Mesenchymal stem cell (in vitro differentiated cells and primary cell): ENCODE measurements around the gene TMEM237. TPM values are rescaled to one million over a fixed set of nuclear protein-coding genes. Genes with fewer than 3 reads are reported as not detected.

Experiments used
- DNase-seq: peaks from one replicate; pipeline ENCODE4 v3.0.0-alpha.2; 2013
- H2AFZ ChIP-seq: one replicate; pipeline ENCODE4 v1.6.1; 2013; ENCODE audit warnings: low read depth, mild to moderate bottlenecking, control low read depth, inconsistent platforms, low read length, moderate library complexity
- H2AK5ac ChIP-seq: 2 replicates; pipeline ENCODE4 v1.6.1; 2013; ENCODE audit warnings: low read length, moderate library complexity, mild to moderate bottlenecking, inconsistent platforms; ENCODE audit not compliant: severe bottlenecking
- H2BK120ac ChIP-seq: one replicate; pipeline ENCODE4 v1.6.1; 2013; ENCODE audit warnings: low read depth, mild to moderate bottlenecking, inconsistent platforms, low read length, moderate library complexity
- H2BK12ac ChIP-seq, 2 experiments: one replicate each; pipeline ENCODE4 v1.6.1; 2013; ENCODE audit warnings: inconsistent platforms in 2 of 2, low read length in 2 of 2, mild to moderate bottlenecking in 2 of 2, moderate library complexity in 2 of 2, control low read depth in 1 of 2
- H2BK15ac ChIP-seq: one replicate; pipeline ENCODE4 v1.6.1; 2013; ENCODE audit warnings: mild to moderate bottlenecking, low read depth, inconsistent platforms; ENCODE audit not compliant: poor library complexity, severe bottlenecking
- H2BK5ac ChIP-seq: 2 replicates; pipeline ENCODE4 v1.6.1; 2013; ENCODE audit warnings: low read depth, mild to moderate bottlenecking, low read length, control low read depth, inconsistent platforms; ENCODE audit not compliant: poor library complexity, severe bottlenecking
- H3K14ac ChIP-seq, 2 experiments: one replicate each; pipeline ENCODE4 v1.6.1; 2013; ENCODE audit warnings: inconsistent platforms in 2 of 2, low read length in 2 of 2, control low read depth in 1 of 2, mild to moderate bottlenecking in 1 of 2, moderate library complexity in 1 of 2
- H3K18ac ChIP-seq, 2 experiments: one replicate each; pipeline ENCODE4 v1.6.1; 2013; ENCODE audit warnings: inconsistent platforms in 2 of 2, low read length in 2 of 2, control low read depth in 1 of 2, low read depth in 1 of 2, mild to moderate bottlenecking in 1 of 2
- H3K23ac ChIP-seq, 2 experiments: one replicate each; pipeline ENCODE4 v1.6.1; 2013; ENCODE audit warnings: inconsistent platforms in 2 of 2, low read length in 2 of 2, mild to moderate bottlenecking in 2 of 2, moderate library complexity in 2 of 2, control low read depth in 1 of 2
- H3K27ac ChIP-seq: 2 replicates; pipeline ENCODE4 v1.5.1; 2013; ENCODE audit warnings: mild to moderate bottlenecking, moderate library complexity, low read length, control low read depth, inconsistent platforms; ENCODE audit not compliant: poor library complexity, severe bottlenecking
- H3K27me3 ChIP-seq, 2 experiments: 2 replicates each; pipeline versions ENCODE4 v1.6.1 to v1.7.0; 2013; ENCODE audit warnings: low read length in 2 of 2, mild to moderate bottlenecking in 2 of 2, moderate library complexity in 2 of 2, control low read depth in 1 of 2, inconsistent platforms in 1 of 2; ENCODE audit not compliant: control insufficient read depth in 1 of 2, insufficient read depth in 1 of 2
- H3K36me3 ChIP-seq, 2 experiments: 2 replicates each; pipeline versions ENCODE4 v1.6.1 to v1.7.0; 2013; ENCODE audit warnings: low read length in 2 of 2, control low read depth in 1 of 2, inconsistent platforms in 1 of 2, low read depth in 1 of 2, mild to moderate bottlenecking in 1 of 2; ENCODE audit not compliant: insufficient read depth in 2 of 2, control insufficient read depth in 1 of 2
- H3K4ac ChIP-seq, 2 experiments: one replicate each; pipeline ENCODE4 v1.6.1; 2013; ENCODE audit warnings: inconsistent platforms in 2 of 2, low read length in 2 of 2, mild to moderate bottlenecking in 2 of 2, moderate library complexity in 2 of 2, control low read depth in 1 of 2, low read depth in 1 of 2
- H3K4me1 ChIP-seq: 2 replicates; pipeline ENCODE4 v1.6.1; 2013; ENCODE audit warnings: low read depth, low read length, control low read depth; ENCODE audit not compliant: control insufficient read depth, insufficient read depth
- H3K4me2 ChIP-seq: 2 replicates; pipeline ENCODE4 v1.6.1; 2013; ENCODE audit warnings: low read length, mild to moderate bottlenecking, inconsistent platforms; ENCODE audit not compliant: poor library complexity, severe bottlenecking
- H3K4me3 ChIP-seq, 2 experiments: 2 replicates each; pipeline versions ENCODE4 v1.5.1 to v1.7.0; 2013; ENCODE audit warnings: low read length in 2 of 2, mild to moderate bottlenecking in 2 of 2, control low read depth in 1 of 2, low read depth in 1 of 2; ENCODE audit not compliant: insufficient read depth in 1 of 2
- H3K79me1 ChIP-seq: replicated peaks from 2 replicates; pipeline ENCODE4 v1.6.1; 2013; ENCODE audit warnings: mild to moderate bottlenecking, control low read depth, low read length, inconsistent platforms; ENCODE audit not compliant: poor library complexity, severe bottlenecking
- H3K9ac ChIP-seq: 2 replicates; pipeline ENCODE4 v1.7.0; 2013; ENCODE audit warnings: mild to moderate bottlenecking, low read length, moderate library complexity
- H3K9me3 ChIP-seq: 2 replicates; pipeline ENCODE4 v1.7.0; 2013; ENCODE audit warnings: mild to moderate bottlenecking, low read length; ENCODE audit not compliant: control insufficient read depth
- H4K8ac ChIP-seq: one replicate; pipeline ENCODE4 v1.6.1; 2013; ENCODE audit warnings: inconsistent platforms, mild to moderate bottlenecking, low read length, moderate library complexity
- H4K91ac ChIP-seq: one replicate; pipeline ENCODE4 v1.6.1; 2013; ENCODE audit warnings: mild to moderate bottlenecking, low read length, inconsistent platforms
- WGBS: methylation state at CpG from one replicate; pipeline ENCODE4 v1.1.7; 2013; ENCODE audit warnings: mixed read lengths; 5-methylcytosine and 5-hydroxymethylcytosine counted together
- polyA plus RNA-seq, 2 experiments: library from polyadenylated mRNA; stranded (reverse); fragments of 200-250 nt; gene quantifications; one replicate each; pipeline ENCODE4 v1.2.3, GENCODE V29; 2013

TMEM237 gene
- 15.5 TPM for polyA plus RNA-seq (2013, experiment 1 of 2)
- 16.5 TPM for polyA plus RNA-seq (2013, experiment 2 of 2)

DNA sequence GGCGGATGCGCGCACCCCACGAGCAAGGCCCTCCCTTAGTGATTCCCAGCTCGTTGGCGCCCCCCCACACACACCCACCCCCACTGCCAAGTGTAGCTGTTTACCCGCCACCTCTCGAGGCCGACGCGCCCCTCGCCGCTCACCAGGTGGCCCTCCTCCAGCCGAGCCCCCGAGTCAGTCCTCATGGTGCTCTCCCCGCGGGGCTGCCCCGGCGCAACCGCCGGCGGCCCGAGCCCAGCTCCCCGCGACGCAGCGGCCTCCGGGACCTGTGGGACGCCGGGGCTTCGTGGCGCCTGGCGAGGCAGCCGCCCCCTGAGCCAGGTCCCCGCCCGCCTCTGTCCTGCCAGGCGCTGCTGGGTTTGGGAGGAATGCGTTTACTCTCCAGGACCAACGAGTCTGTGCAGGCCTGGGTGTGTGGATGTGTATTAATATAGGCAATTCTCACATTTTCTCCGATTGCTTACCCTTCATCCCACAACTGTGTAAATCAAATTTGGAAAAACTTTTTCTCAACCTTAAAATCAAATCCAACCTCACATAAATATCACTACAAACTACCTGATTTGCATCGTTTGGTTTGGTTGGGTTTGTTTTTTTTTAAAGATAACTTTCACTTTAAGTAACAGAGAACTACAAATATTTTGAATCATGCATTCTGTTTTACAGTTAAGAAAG, at the start of gene TMEM237:
TSS of gene TMEM237 (minus strand) at position 288 of the 675 bp plus-strand sequence. CDS start at position 185, 103 bp downstream.
- Histone ChIP-seq H3K4me1 (no peaks in the 10 kb centered on the region), H4K91ac (peak within 1 kb of the TSS; percentile 68), H3K14ac (peak within 1 kb of the TSS in 1 of 2 experiments; percentile 83), H3K9me3 (no peaks in the 10 kb centered on the region), H2AFZ (peak within 1 kb of the TSS; percentile 90), H4K8ac (peak within 1 kb of the TSS; percentile 91), H3K27me3 (no peaks in the 10 kb centered on the region), H2BK5ac (peak within 1 kb of the TSS; percentile 90), H3K36me3 (peaks cover 0 to 10% of the 10 kb centered on the region in 2 experiments), H3K23ac (peak within 1 kb of the TSS in 1 of 2 experiments; percentile 23), H3K18ac (peak within 1 kb of the TSS; percentile 84 to 86), H3K79me1 (peaks cover 13% of the 10 kb centered on the region), H3K27ac (peak within 1 kb of the TSS; percentile 93), H2AK5ac (no peak within 1 kb of the TSS), H3K9ac (peak within 1 kb of the TSS; percentile 99), H3K4me3 (peak within 1 kb of the TSS; percentile 80 to 85), H3K4ac (peak within 1 kb of the TSS; percentile 77 to 82), H2BK12ac (peak within 1 kb of the TSS in 1 of 2 experiments; percentile 15), H2BK120ac (peak within 1 kb of the TSS; percentile 39), H3K4me2 (peak within 1 kb of the TSS; percentile 85), H2BK15ac (no peak within 1 kb of the TSS)
- DNase-seq = peak; percentile 2
- under 1% methylated on average over 30 of the region's 41 CpGs for WGBS

- H3K23ac ChIP-seq = no peak overlapping the region
- no peak for DNase-seq
- H3K36me3 ChIP-seq = peaks cover 18 to 42% of the 10 kb centered on the region in 2 experiments
- no peak overlapping the region for H2BK5ac ChIP-seq
- WGBS = 90% methylated on average over 3 of the region's 3 CpGs
- H3K27ac ChIP-seq = no peak overlapping the region
- no peaks in the 10 kb centered on the region for H3K27me3 ChIP-seq
- no peak overlapping the region for H3K4me3 ChIP-seq
- H3K4me1 ChIP-seq = peaks cover 2% of the 10 kb centered on the region
- H3K4ac ChIP-seq = no peak overlapping the region
- no peak overlapping the region for H2BK12ac ChIP-seq
- H2AK5ac ChIP-seq = no peak overlapping the region
- no peak overlapping the region for H2BK15ac ChIP-seq
- H3K9ac ChIP-seq = no peak overlapping the region
- H3K4me2 ChIP-seq = no peak overlapping the region
- H2AFZ ChIP-seq = no peak overlapping the region
- H3K9me3 ChIP-seq = no peaks in the 10 kb centered on the region
- H4K91ac ChIP-seq = no peak overlapping the region
- no peak overlapping the region for H3K14ac ChIP-seq
- no peak overlapping the region for H4K8ac ChIP-seq
- no peak overlapping the region for H2BK120ac ChIP-seq
- no peak overlapping the region for H3K18ac ChIP-seq
- H3K79me1 ChIP-seq = no peaks in the 10 kb centered on the region
These were observed 41.9 kb upstream of the TMEM237 start for GRCh38 chr2:201685156-201685555.

DNA sequence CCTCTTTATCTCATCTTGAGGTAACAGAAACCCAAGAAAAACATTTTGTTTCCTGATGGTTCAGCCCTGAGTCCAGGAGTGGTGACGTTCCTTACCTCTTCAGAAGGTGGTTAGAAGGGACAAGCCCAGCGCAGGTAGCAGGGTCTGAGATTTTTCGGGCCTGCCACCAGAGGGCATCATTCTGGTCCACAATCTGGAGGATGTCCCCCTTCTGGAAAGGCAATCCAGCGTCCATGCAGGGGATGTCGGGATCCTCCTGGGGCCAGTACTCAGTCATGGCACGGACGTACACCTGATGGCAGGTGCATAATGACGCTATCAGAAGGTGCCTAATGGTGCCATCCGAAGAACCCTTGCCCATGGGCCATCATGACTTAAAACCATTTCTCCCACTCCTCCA, 37.4 kb upstream of the TMEM237 start:
- Histone ChIP-seq H2AK5ac (no peak overlapping the region), H2BK12ac (no peak overlapping the region), H3K9ac (no peak overlapping the region), H3K27me3 (no peaks in the 10 kb centered on the region), H3K18ac (no peak overlapping the region), H3K4me3 (no peak overlapping the region), H3K4me2 (no peak overlapping the region), H3K23ac (no peak overlapping the region), H3K79me1 (no peaks in the 10 kb centered on the region), H2BK5ac (no peak overlapping the region), H3K27ac (no peak overlapping the region), H3K4me1 (peaks cover 2% of the 10 kb centered on the region), H4K91ac (no peak overlapping the region), H3K4ac (no peak overlapping the region), H3K9me3 (no peaks in the 10 kb centered on the region), H2AFZ (no peak overlapping the region), H4K8ac (no peak overlapping the region), H3K14ac (no peak overlapping the region), H3K36me3 (peaks cover 10 to 47% of the 10 kb centered on the region in 2 experiments), H2BK15ac (no peak overlapping the region), H2BK120ac (no peak overlapping the region)
- DNase-seq = no peak
- WGBS = 44% methylated on average over 9 of the region's 9 CpGs

GRCh38 chr2:201678401-201678800, 35.1 kb upstream of the TMEM237 start:
- no peak overlapping the region for H3K27ac ChIP-seq
- H3K14ac ChIP-seq = no peak overlapping the region
- no peak overlapping the region for H2BK15ac ChIP-seq
- H4K8ac ChIP-seq = no peak overlapping the region
- no peak overlapping the region for H3K4ac ChIP-seq
- H3K23ac ChIP-seq = no peak overlapping the region
- H2AK5ac ChIP-seq = no peak overlapping the region
- H3K4me2 ChIP-seq = no peak overlapping the region
- H3K4me3 ChIP-seq = no peak overlapping the region
- no peak overlapping the region for H2BK12ac ChIP-seq
- H3K36me3 ChIP-seq = peaks cover 7 to 38% of the 10 kb centered on the region in 2 experiments
- WGBS = 78% methylated on average over 6 of the region's 6 CpGs
- H2BK5ac ChIP-seq = no peak overlapping the region
- H3K27me3 ChIP-seq = no peaks in the 10 kb centered on the region
- no peak overlapping the region for H2AFZ ChIP-seq
- no peak overlapping the region for H3K9ac ChIP-seq
- no peak overlapping the region for H2BK120ac ChIP-seq
- peaks cover 4% of the 10 kb centered on the region for H3K4me1 ChIP-seq
- H3K9me3 ChIP-seq = no peaks in the 10 kb centered on the region
- H3K18ac ChIP-seq = no peak overlapping the region
- DNase-seq = no peak
- H3K79me1 ChIP-seq = no peaks in the 10 kb centered on the region
- no peak overlapping the region for H4K91ac ChIP-seq
